Activated T-cell treated with anti-CD3 and anti-CD28 coated beads, Interleukin-2, amount 50 U/mL, for 48 hours (primary cell): ENCODE results near the gene ADAMTS15.
"Not testable (repeated sequence)": the region's sequence is repeated elsewhere in the genome, so short reads cannot be mapped to it uniquely, and the experiment has no call there.

Experiments
- DNase-seq, 2 experiments: peaks; one replicate each; pipeline ENCODE4 v3.0.0-alpha.2; 2020

Gene ADAMTS15

GRCh38 chr11:130436171-130436570 lies 12.3 kb upstream of the ADAMTS15 start:
- no peak for DNase-seq

- no peak for DNase-seq
These were observed 10.6 kb upstream of the ADAMTS15 start for GRCh38 chr11:130437848-130438247.

GRCh38 chr11:130438401-130439159 lies 9.9 kb upstream of the ADAMTS15 start:
- DNase-seq = not testable (repeated sequence)

GRCh38 chr11:130439160-130439519 lies 9.3 kb upstream of the ADAMTS15 start:
- peak; percentile 30 to 39 for DNase-seq

GRCh38 chr11:130439876-130440275 lies 8.6 kb upstream of the ADAMTS15 start:
- DNase-seq = no peak

- no peak for DNase-seq
These were observed 6.7 kb upstream of the ADAMTS15 start for GRCh38 chr11:130441719-130442118.

- no peak for DNase-seq
These were observed 5.7 kb upstream of the ADAMTS15 start for GRCh38 chr11:130442737-130443136.

- DNase-seq = no peak
These were observed 2.7 kb upstream of the ADAMTS15 start for GRCh38 chr11:130445788-130446187.

- DNase-seq = no peak
These were observed 418 bp upstream of the ADAMTS15 start for GRCh38 chr11:130448039-130448415.

- DNase-seq = no peak
These were observed 1.0 kb downstream of the ADAMTS15 start for GRCh38 chr11:130449310-130449990.

GRCh38 chr11:130449996-130450769 lies 1.7 kb downstream of the ADAMTS15 start:
- no peak for DNase-seq

GRCh38 chr11:130451231-130452019 lies 3.0 kb downstream of the ADAMTS15 start:
- no peak for DNase-seq

- DNase-seq = no peak
These were observed 3.7 kb downstream of the ADAMTS15 start for GRCh38 chr11:130452176-130452575.

GRCh38 chr11:130452940-130453339 lies 4.5 kb downstream of the ADAMTS15 start:
- no peak for DNase-seq

GRCh38 chr11:130454491-130455252 lies 6.2 kb downstream of the ADAMTS15 start:
- no peak for DNase-seq

- no peak for DNase-seq
These were observed 7.2 kb downstream of the ADAMTS15 start for GRCh38 chr11:130455483-130456127.

GRCh38 chr11:130456286-130456685 lies 7.8 kb downstream of the ADAMTS15 start:
- no peak for DNase-seq

- DNase-seq = no peak
These were observed 9.4 kb downstream of the ADAMTS15 start for GRCh38 chr11:130457623-130458409.

GRCh38 chr11:130458410-130458729 lies 9.9 kb downstream of the ADAMTS15 start:
- no peak for DNase-seq

- DNase-seq = no peak
These were observed 11.1 kb downstream of the ADAMTS15 start for GRCh38 chr11:130459521-130459920.
